ENCODE data around the gene NRXN3.

Gene NRXN3

GRCh38 chr14:79639613-79640012 is 1469.4 kb downstream of the NRXN3 start:
- no peak for DNase-seq (ENCODE audit: extremely low read depth in 1 of 2, low read depth in 1 of 2)

GRCh38 chr14:79641371-79641770 is 1471.2 kb downstream of the NRXN3 start:
- no peak for DNase-seq (ENCODE audit: extremely low read depth in 1 of 2, low read depth in 1 of 2)

GRCh38 chr14:79643132-79643531 is 1473.0 kb downstream of the NRXN3 start:
- DNase-seq (ENCODE audit: extremely low read depth in 1 of 2, low read depth in 1 of 2) = no peak

- DNase-seq (ENCODE audit: extremely low read depth in 1 of 2, low read depth in 1 of 2) = no peak
These were observed 1475.7 kb downstream of the NRXN3 start for GRCh38 chr14:79645753-79646362.

- DNase-seq (ENCODE audit: extremely low read depth in 1 of 2, low read depth in 1 of 2) = no peak
These were observed 1479.7 kb downstream of the NRXN3 start for GRCh38 chr14:79649856-79650255.

- no peak for DNase-seq (ENCODE audit: extremely low read depth in 1 of 2, low read depth in 1 of 2)
These were observed 1482.5 kb downstream of the NRXN3 start for GRCh38 chr14:79652513-79653307.

GRCh38 chr14:79656056-79656455 is 1485.9 kb downstream of the NRXN3 start:
- DNase-seq (ENCODE audit: extremely low read depth in 1 of 2, low read depth in 1 of 2) = no peak

GRCh38 chr14:79656496-79656895 is 1486.3 kb downstream of the NRXN3 start:
- DNase-seq (ENCODE audit: extremely low read depth in 1 of 2, low read depth in 1 of 2) = no peak

GRCh38 chr14:79658221-79658620 is 1488.0 kb downstream of the NRXN3 start:
- DNase-seq (ENCODE audit: extremely low read depth in 1 of 2, low read depth in 1 of 2) = no peak

- no peak for DNase-seq (ENCODE audit: extremely low read depth in 1 of 2, low read depth in 1 of 2)
These were observed 1488.6 kb downstream of the NRXN3 start for GRCh38 chr14:79658769-79659168.

GRCh38 chr14:79660053-79660939 is 1490.1 kb downstream of the NRXN3 start:
- DNase-seq (ENCODE audit: extremely low read depth in 1 of 2, low read depth in 1 of 2) = no peak

- DNase-seq (ENCODE audit: extremely low read depth in 1 of 2, low read depth in 1 of 2) = no peak
These were observed 1491.6 kb downstream of the NRXN3 start for GRCh38 chr14:79661752-79662151.

GRCh38 chr14:79663453-79663852 is 1493.3 kb downstream of the NRXN3 start:
- DNase-seq (ENCODE audit: extremely low read depth in 1 of 2, low read depth in 1 of 2) = no peak

GRCh38 chr14:79665556-79665955 is 1495.4 kb downstream of the NRXN3 start:
- no peak for DNase-seq (ENCODE audit: extremely low read depth in 1 of 2, low read depth in 1 of 2)

GRCh38 chr14:79668951-79669350 is 1498.8 kb downstream of the NRXN3 start:
- no peak for DNase-seq (ENCODE audit: extremely low read depth in 1 of 2, low read depth in 1 of 2)

GRCh38 chr14:79670811-79671210 is 1500.6 kb downstream of the NRXN3 start:
- no peak for DNase-seq (ENCODE audit: extremely low read depth in 1 of 2, low read depth in 1 of 2)

- DNase-seq (ENCODE audit: extremely low read depth in 1 of 2, low read depth in 1 of 2) = no peak
These were observed 1509.9 kb downstream of the NRXN3 start for GRCh38 chr14:79680087-79680486.

- no peak for DNase-seq (ENCODE audit: extremely low read depth in 1 of 2, low read depth in 1 of 2)
These were observed 1516.0 kb downstream of the NRXN3 start for GRCh38 chr14:79686196-79686595.

GRCh38 chr14:79690960-79691359 is 1520.8 kb downstream of the NRXN3 start:
- no peak for DNase-seq (ENCODE audit: extremely low read depth in 1 of 2, low read depth in 1 of 2)

GRCh38 chr14:79693935-79694334 is 1523.8 kb downstream of the NRXN3 start:
- DNase-seq (ENCODE audit: extremely low read depth in 1 of 2, low read depth in 1 of 2) = no peak

- DNase-seq (ENCODE audit: extremely low read depth in 1 of 2, low read depth in 1 of 2) = no peak
These were observed 1525.1 kb downstream of the NRXN3 start for GRCh38 chr14:79695307-79695706.
